Liver (tissue), 3 donors: ENCODE data around the gene OR2T10.

Experiments
- EGR1 ChIP-seq, 2 donors: IDR thresholded peaks; 2 replicates each; pipeline ENCODE4 v1.6.1; 2016 to 2018; ENCODE audit warnings: antibody characterized with exemption in 2 of 2, low read depth in 2 of 2
- GABPA ChIP-seq, 2 donors: IDR thresholded peaks in 1 of 2; conservative IDR thresholded peaks in 1 of 2; 2 replicates each; pipeline ENCODE4 v1.6.1; 2016; ENCODE audit warnings: antibody characterized with exemption in 2 of 2, mild to moderate bottlenecking in 1 of 2, moderate library complexity in 1 of 2
- JUND ChIP-seq, 2 donors: IDR thresholded peaks; 2 replicates each; pipeline ENCODE4 v1.6.1; 2016; ENCODE audit warnings: antibody characterized with exemption in 2 of 2
- RAD21 ChIP-seq, 2 donors: IDR thresholded peaks; 2 replicates each; pipeline ENCODE4 v1.6.1; 2016; ENCODE audit warnings: antibody characterized with exemption in 2 of 2, mild to moderate bottlenecking in 2 of 2
- SP1 ChIP-seq: IDR thresholded peaks from 2 replicates; pipeline ENCODE4 v1.6.1; 2018; ENCODE audit warnings: antibody characterized with exemption, mild to moderate bottlenecking
- TAF1 ChIP-seq: conservative IDR thresholded peaks from 2 replicates; pipeline ENCODE4 v1.6.1; 2016; ENCODE audit warnings: antibody characterized with exemption, mild to moderate bottlenecking
- TF ChIP-seq, protein P1 (sequence below): fragments of 150-350 bp; IDR thresholded peaks from 2 replicates; pipeline ENCODE4 v1.5.1; 2017; ENCODE audit warnings: improper control_type of control experiment, low read depth, low read length; ENCODE audit not compliant: missing input control
- TF ChIP-seq, protein P2 (sequence below): IDR thresholded peaks from 2 replicates; pipeline ENCODE4 v1.6.1; 2016; ENCODE audit warnings: antibody characterized with exemption, mild to moderate bottlenecking
- TF ChIP-seq, protein P3 (sequence below): IDR thresholded peaks from 2 replicates; pipeline ENCODE4 v1.6.1; 2016; ENCODE audit warnings: antibody characterized with exemption
- donor health status: healthy.
- donor health status: healthy.

DNA sequence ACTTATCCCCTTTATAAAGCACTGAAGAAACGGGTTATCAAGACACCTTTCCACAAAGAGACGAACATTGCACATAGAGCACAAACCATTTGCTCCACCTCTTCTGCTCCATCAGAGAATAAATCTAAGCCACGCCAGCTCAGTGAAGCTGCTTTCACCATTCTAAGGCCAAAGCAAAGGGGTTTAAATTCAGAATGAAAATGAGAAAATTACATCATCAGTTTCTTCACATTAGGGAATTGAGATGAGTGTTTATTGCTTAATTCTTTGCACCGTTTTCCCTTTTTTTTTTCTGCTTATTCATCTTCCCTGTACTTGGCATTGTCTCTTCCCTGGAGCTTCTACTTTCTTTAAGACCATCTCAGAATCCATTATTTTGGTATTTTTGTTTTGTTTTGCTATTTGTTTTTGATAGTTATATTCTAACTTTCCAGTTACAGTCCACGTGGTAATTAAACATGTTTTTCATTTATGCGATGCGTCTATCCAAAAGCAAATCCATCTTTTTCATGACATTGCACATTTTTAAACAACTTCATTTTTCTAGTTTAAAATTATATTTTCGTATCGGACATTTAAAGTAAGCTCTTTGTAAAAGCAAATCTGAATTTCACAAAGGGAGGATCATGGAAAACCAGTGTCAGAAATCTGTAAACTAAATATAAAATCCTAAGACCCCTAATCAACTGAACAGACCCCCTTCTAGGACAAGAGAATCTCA is 21.1 kb downstream of the OR2T10 start:
- TF ChIP-seq, protein P1, sequence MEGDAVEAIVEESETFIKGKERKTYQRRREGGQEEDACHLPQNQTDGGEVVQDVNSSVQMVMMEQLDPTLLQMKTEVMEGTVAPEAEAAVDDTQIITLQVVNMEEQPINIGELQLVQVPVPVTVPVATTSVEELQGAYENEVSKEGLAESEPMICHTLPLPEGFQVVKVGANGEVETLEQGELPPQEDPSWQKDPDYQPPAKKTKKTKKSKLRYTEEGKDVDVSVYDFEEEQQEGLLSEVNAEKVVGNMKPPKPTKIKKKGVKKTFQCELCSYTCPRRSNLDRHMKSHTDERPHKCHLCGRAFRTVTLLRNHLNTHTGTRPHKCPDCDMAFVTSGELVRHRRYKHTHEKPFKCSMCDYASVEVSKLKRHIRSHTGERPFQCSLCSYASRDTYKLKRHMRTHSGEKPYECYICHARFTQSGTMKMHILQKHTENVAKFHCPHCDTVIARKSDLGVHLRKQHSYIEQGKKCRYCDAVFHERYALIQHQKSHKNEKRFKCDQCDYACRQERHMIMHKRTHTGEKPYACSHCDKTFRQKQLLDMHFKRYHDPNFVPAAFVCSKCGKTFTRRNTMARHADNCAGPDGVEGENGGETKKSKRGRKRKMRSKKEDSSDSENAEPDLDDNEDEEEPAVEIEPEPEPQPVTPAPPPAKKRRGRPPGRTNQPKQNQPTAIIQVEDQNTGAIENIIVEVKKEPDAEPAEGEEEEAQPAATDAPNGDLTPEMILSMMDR, result no peak
- TF ChIP-seq EGR1 (IDR thresholded peaks at IDR 0.05; ENCODE audit: low read depth in 2 of 2) (no peak), RAD21 (IDR thresholded peaks at IDR 0.05) (no peak), JUND (IDR thresholded peaks at IDR 0.05) (no peak), TAF1 (no peak), GABPA (IDR thresholded peaks at IDR 0.05 in 1 of 2, conservative IDR thresholded peaks at IDR 0.05 in 1 of 2) (no peak), SP1 (no peak)
- TF ChIP-seq, protein P2, sequence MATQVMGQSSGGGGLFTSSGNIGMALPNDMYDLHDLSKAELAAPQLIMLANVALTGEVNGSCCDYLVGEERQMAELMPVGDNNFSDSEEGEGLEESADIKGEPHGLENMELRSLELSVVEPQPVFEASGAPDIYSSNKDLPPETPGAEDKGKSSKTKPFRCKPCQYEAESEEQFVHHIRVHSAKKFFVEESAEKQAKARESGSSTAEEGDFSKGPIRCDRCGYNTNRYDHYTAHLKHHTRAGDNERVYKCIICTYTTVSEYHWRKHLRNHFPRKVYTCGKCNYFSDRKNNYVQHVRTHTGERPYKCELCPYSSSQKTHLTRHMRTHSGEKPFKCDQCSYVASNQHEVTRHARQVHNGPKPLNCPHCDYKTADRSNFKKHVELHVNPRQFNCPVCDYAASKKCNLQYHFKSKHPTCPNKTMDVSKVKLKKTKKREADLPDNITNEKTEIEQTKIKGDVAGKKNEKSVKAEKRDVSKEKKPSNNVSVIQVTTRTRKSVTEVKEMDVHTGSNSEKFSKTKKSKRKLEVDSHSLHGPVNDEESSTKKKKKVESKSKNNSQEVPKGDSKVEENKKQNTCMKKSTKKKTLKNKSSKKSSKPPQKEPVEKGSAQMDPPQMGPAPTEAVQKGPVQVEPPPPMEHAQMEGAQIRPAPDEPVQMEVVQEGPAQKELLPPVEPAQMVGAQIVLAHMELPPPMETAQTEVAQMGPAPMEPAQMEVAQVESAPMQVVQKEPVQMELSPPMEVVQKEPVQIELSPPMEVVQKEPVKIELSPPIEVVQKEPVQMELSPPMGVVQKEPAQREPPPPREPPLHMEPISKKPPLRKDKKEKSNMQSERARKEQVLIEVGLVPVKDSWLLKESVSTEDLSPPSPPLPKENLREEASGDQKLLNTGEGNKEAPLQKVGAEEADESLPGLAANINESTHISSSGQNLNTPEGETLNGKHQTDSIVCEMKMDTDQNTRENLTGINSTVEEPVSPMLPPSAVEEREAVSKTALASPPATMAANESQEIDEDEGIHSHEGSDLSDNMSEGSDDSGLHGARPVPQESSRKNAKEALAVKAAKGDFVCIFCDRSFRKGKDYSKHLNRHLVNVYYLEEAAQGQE, result no peak
- TF ChIP-seq, protein P3, sequence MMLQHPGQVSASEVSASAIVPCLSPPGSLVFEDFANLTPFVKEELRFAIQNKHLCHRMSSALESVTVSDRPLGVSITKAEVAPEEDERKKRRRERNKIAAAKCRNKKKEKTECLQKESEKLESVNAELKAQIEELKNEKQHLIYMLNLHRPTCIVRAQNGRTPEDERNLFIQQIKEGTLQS, result no peak
